Kidney (tissue), 14 donors: ENCODE data around the gene KLK4. TPM values are rescaled to one million over a fixed set of nuclear protein-coding genes. Genes with fewer than 3 reads are reported as not detected.

Source experiments
- DNase-seq, 5 donors: peaks; one replicate each; pipeline ENCODE4 v3.0.0-alpha.2; 2013 to 2020
- FAIRE-seq: peaks from 2 replicates; lab custom pipeline; 2012; peaks lifted over from hg19 to GRCh38; lab: Jason Lieb, UNC
- H3K27ac ChIP-seq, 2 donors: one replicate each; pipeline ENCODE4 v1.7.0; 2013; ENCODE audit warnings: low read depth in 2 of 2, low read length in 2 of 2, inconsistent platforms in 1 of 2
- H3K27me3 ChIP-seq: one replicate; pipeline ENCODE4 v1.7.1; 2013; ENCODE audit warnings: low read length, inconsistent platforms; ENCODE audit not compliant: control insufficient read depth, insufficient read depth
- H3K36me3 ChIP-seq, 3 donors: one replicate each; pipeline versions ENCODE4 v1.7.0 to v1.7.1; 2013; ENCODE audit warnings: low read length in 3 of 3, control low read depth in 1 of 3, inconsistent platforms in 1 of 3; ENCODE audit not compliant: insufficient read depth in 3 of 3, control insufficient read depth in 2 of 3
- H3K4me1 ChIP-seq, 3 donors: one replicate each; pipeline versions ENCODE4 v1.7.0 to v1.7.1; 2013; ENCODE audit warnings: low read length in 3 of 3, inconsistent platforms in 1 of 3, low read depth in 1 of 3; ENCODE audit not compliant: control insufficient read depth in 2 of 3, insufficient read depth in 2 of 3
- H3K4me3 ChIP-seq, 3 donors: one replicate each; pipeline versions ENCODE4 v1.7.0 to v1.8.1; 2013; ENCODE audit warnings: low read length in 3 of 3, control low read depth in 1 of 3, inconsistent platforms in 1 of 3
- H3K9ac ChIP-seq, 3 donors: one replicate each; pipeline versions ENCODE4 v1.7.0 to v1.7.1; 2013; ENCODE audit warnings: low read length in 3 of 3, control low read depth in 1 of 3, inconsistent platforms in 1 of 3
- H3K9me3 ChIP-seq, 3 donors: one replicate each; pipeline versions ENCODE4 v1.7.0 to v1.7.1; 2013; ENCODE audit warnings: low read length in 3 of 3, control low read depth in 1 of 3, inconsistent platforms in 1 of 3; ENCODE audit not compliant: control insufficient read depth in 2 of 3, insufficient read depth in 1 of 3
- intact Hi-C: fragments of 100-400 bp; cut with DNase I; formaldehyde crosslinking; loops from one replicate; pipeline ENCODE4 v1.11.1; 2022
- polyA plus RNA-seq: library from polyadenylated mRNA; stranded (reverse); fragments of 350-450 nt; fragmentation: Illumina TruSeq; extraction: RNeasy Lipid Tissue Mini Kit (QIAGEN cat#74804); gene quantifications from one replicate; pipeline ENCODE4 v1.2.3, GENCODE V29; 2014; ENCODE audit warnings: low read depth, low replicate concordance; ENCODE audit not compliant: insufficient read depth
- total RNA-seq: library from RNA; stranded (reverse); fragmentation: NEBNext Ultra II Directional; extraction: Animal tissue kit (Norgen Biotek cat#: 25700); gene quantifications from one replicate; pipeline ENCODE4 v1.2.1, GENCODE V29; 2021
- TF ChIP-seq, protein P1 (sequence below): IDR thresholded peaks from 3 replicates; pipeline ENCODE4 v1.5.1; 2012; ENCODE audit warnings: mild to moderate bottlenecking, moderate library complexity, borderline replicate concordance; ENCODE audit not compliant: insufficient read depth; ENCODE audit errors: extremely low read depth
- donor health status: control.
- donor health status: control.
- donor health status: control.
- donor health status: control.
- donor health status: control.
- donor health status: DM: yes; HTN: yes; CAD: no.
- donor health status: Normal renal cell carcinoma (clear cell type).

KLK4 gene
- total and polyA plus RNA-seq, 2 donors from 2014 or later = 1.2 TPM; not detected in 1

DNA sequence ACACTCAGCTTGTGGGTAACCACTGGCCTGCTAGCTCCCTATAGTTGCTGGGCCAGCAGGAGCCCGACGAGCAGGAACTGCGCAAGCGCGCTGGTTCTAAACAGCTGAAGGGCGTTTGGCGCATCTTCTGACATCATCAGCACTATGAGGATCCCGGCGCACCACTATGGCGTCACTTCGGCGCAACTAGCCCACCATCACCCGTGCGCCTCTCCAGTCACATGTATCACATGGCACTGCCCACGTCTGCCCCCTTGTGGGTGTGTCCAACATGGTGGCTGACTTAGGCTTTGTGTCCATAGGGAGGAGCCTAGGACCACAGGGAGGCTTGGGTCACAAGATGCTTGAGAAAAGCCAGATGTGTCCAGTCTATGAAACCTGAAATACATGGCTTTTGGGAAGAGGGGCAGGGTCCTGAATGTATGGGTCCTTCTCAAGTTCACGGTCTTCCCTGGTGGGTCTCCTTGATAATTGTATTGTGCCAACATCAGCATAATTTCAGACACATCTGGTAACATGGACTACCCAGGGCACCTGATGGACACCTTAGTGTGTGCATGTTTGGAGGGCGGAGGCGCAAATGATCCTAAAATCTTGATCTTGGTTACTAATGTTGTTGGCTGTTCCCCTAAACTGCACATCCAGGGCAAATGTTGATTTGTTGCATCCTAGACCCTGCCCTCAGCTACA, 18.0 kb downstream of the KLK4 start:
- H3K4me1 ChIP-seq = no peaks in the 10 kb centered on the region
- DNase-seq = no peak
- no peak overlapping the region for H3K4me3 ChIP-seq
- no peak overlapping the region for H3K27ac ChIP-seq
- no peaks in the 10 kb centered on the region for H3K27me3 ChIP-seq
- intact Hi-C loops = no loop called here
- TF ChIP-seq, protein P1, sequence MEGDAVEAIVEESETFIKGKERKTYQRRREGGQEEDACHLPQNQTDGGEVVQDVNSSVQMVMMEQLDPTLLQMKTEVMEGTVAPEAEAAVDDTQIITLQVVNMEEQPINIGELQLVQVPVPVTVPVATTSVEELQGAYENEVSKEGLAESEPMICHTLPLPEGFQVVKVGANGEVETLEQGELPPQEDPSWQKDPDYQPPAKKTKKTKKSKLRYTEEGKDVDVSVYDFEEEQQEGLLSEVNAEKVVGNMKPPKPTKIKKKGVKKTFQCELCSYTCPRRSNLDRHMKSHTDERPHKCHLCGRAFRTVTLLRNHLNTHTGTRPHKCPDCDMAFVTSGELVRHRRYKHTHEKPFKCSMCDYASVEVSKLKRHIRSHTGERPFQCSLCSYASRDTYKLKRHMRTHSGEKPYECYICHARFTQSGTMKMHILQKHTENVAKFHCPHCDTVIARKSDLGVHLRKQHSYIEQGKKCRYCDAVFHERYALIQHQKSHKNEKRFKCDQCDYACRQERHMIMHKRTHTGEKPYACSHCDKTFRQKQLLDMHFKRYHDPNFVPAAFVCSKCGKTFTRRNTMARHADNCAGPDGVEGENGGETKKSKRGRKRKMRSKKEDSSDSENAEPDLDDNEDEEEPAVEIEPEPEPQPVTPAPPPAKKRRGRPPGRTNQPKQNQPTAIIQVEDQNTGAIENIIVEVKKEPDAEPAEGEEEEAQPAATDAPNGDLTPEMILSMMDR = no peak
- H3K9me3 ChIP-seq = peaks cover 0 to 4% (median 0%) of the 10 kb centered on the region in 3 donors
- no peaks in the 10 kb centered on the region for H3K36me3 ChIP-seq
- no peak overlapping the region for H3K9ac ChIP-seq
- no peak for FAIRE-seq

DNA sequence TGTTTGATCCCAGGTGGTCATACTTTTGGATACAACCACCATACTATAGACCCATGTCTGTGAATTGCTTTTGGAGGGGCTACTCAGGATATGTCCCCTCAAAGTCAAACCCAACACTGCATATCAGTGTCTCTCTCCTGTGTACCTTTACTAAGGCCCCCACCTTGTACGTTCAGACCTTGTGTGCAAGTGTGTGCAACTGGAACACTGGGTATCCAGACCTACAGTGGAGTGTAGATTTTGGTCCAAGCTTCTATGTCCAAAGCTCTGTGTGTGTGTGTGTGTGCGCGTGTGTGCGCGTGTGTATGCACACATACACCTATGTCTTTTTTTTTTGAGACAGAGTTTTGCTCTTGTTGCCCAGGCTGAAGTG, 20.0 kb downstream of the KLK4 start:
- DNase-seq (no peak), FAIRE-seq (no peak)
- Histone ChIP-seq H3K4me3 (no peak overlapping the region), H3K9me3 (peaks cover 0 to 4% (median 0%) of the 10 kb centered on the region in 3 donors), H3K9ac (no peak overlapping the region), H3K27ac (no peak overlapping the region), H3K27me3 (no peaks in the 10 kb centered on the region), H3K4me1 (no peaks in the 10 kb centered on the region), H3K36me3 (no peaks in the 10 kb centered on the region)
- intact Hi-C loops = no loop called here
- TF ChIP-seq, protein P1 = no peak

DNA sequence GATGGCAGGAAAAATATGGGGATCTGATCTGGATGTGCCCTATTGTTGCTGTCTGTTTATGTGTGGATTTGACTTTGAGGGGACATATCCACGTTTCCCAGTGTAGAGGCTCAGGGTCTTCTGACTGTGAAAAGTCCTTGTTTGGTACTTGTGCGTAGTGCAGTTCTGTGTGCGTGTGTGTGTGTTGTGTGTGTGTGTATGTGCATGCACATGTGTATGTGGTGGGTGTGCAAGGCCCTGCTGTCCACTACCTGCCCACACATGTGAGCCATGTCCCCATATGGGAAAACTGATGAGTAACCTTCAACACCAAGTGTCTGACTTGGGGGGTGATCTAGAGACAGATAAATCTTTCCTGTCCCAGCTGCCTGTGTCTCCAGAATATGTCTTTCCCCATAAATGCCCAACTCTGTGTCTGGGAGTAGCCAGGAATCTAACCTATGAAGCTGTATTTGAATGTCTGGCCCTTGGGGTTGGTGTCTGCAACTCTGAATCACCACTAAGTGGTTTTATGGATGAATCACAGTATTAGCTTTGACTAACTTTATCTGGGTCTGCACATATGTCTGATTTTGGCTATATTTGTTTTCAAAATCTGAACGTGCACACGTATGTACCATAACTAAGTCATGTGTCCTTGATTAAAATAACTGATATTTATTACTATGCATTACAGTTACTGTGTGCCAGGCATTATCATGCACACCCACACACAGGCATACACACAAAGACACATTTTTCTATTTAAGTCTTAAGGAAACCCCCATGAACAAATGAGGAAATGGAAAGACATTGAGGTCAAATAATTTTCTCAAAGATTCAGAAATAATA, 20.6 kb downstream of the KLK4 start:
- Histone ChIP-seq H3K4me3 (no peak overlapping the region), H3K9me3 (peaks cover 0 to 4% (median 0%) of the 10 kb centered on the region in 3 donors), H3K4me1 (no peaks in the 10 kb centered on the region), H3K27ac (no peak overlapping the region), H3K9ac (no peak overlapping the region), H3K27me3 (no peaks in the 10 kb centered on the region), H3K36me3 (no peaks in the 10 kb centered on the region)
- TF ChIP-seq, protein P1 = no peak
- FAIRE-seq (no peak), DNase-seq (no peak)
- intact Hi-C loops = no loop called here
